IMR-90 (cell line): Measurements from ENCODE around the gene PCMTD2.

Experiments used
- CEBPB ChIP-seq: IDR thresholded peaks from 2 replicates; pipeline ENCODE4 v1.6.1; 2012; ENCODE audit warnings: low read depth, low read length, improper control_type of control experiment
- CTCF ChIP-seq: conservative IDR thresholded peaks from 2 replicates; pipeline ENCODE4 v1.5.1; 2012; ENCODE audit warnings: mild to moderate bottlenecking, low read depth, low read length, improper control_type of control experiment

- TF ChIP-seq CTCF (no peak), CEBPB (no peak)
Measured at GRCh38 chr20:64207641-64208590, 47.6 kb upstream of the PCMTD2 start.
